Measurements from ENCODE around the gene GPR18.

DNA sequence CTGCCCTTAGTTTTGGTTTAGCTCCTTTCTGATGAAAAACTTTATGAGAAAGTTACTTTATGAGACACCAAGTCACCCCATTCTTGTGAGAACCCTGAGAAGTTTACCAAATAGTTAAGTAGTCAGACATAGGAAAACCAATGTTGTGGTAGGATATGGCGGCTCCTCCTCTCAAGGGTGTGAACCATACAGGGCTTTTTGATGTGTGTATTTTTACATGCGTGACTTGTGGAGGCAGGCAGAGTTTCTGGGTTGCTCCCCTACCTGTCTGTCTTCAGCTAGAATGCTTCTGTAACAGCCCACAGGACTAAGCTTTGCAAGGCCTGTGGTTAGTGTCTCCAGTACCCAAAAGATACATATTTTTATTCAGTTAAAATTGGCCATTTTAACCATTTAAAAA is 39.2 kb downstream of the GPR18 start:
- TF ChIP-seq, protein P1, sequence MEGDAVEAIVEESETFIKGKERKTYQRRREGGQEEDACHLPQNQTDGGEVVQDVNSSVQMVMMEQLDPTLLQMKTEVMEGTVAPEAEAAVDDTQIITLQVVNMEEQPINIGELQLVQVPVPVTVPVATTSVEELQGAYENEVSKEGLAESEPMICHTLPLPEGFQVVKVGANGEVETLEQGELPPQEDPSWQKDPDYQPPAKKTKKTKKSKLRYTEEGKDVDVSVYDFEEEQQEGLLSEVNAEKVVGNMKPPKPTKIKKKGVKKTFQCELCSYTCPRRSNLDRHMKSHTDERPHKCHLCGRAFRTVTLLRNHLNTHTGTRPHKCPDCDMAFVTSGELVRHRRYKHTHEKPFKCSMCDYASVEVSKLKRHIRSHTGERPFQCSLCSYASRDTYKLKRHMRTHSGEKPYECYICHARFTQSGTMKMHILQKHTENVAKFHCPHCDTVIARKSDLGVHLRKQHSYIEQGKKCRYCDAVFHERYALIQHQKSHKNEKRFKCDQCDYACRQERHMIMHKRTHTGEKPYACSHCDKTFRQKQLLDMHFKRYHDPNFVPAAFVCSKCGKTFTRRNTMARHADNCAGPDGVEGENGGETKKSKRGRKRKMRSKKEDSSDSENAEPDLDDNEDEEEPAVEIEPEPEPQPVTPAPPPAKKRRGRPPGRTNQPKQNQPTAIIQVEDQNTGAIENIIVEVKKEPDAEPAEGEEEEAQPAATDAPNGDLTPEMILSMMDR (IDR thresholded peaks at IDR 0.05), result no peak
- no peak for TF ChIP-seq POLR2A (IDR thresholded peaks at IDR 0.05)
